Right lobe of liver (tissue), 4 donors: ENCODE results near the gene ZNF718.

Experiments
- CTCF ChIP-seq, 4 donors: fragments of 200-600 bp in 3 of 4; fragments of 450-650 bp in 1 of 4; IDR thresholded peaks; one replicate each; pipeline versions ENCODE4 v1.5.1 to v1.8.0; 2016 to 2022; ENCODE audit warnings: antibody characterized with exemption in 4 of 4, mild to moderate bottlenecking in 2 of 4
- POLR2A ChIP-seq: fragments of 450-650 bp; IDR thresholded peaks from one replicate; pipeline ENCODE4 v1.6.1; 2017; ENCODE audit warnings: antibody characterized with exemption, mild to moderate bottlenecking
- donor health status: DM: no; HTN: no; CAD: no.
- donor health status: DM: no; HTN: no; CAD: no.
- donor health status: DM: no; HTN: yes; CAD: no.

DNA sequence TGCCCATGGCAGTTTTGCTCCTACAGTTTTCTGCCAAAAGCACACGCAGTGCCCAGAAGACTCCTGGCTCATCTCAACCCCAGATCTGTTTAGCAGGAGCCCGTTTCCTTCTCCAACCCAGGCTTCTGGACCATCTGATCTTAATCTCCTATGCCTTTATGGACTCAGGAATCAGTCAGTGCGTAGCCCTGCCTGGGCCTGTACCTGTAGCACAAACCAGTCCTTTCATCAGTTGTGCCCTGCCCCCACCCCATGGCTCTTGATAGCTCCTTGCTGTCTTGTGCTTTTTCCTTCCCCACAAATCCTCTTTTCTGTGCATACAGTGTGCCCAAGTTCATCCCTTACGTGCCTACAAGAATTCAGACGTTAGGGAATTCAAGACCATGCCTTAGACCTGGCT lies 1.5 kb downstream of the ZNF718 start:
- TF ChIP-seq CTCF (IDR thresholded peaks at IDR 0.05) (no peak), POLR2A (no peak)
